GM23248 (cell line): ENCODE results near the gene PDIA4.

Source experiments
- EZH2 ChIP-seq: fragments of 200-600 bp; sonication (generic); IDR thresholded peaks from 2 replicates; pipeline ENCODE4 v1.6.1; 2018; ENCODE audit warnings: antibody characterized with exemption, mild to moderate bottlenecking; ENCODE audit not compliant: insufficient read depth, poor library complexity, severe bottlenecking
- EZH2phosphoT487 ChIP-seq: fragments of 200-600 bp; sonication (generic); IDR thresholded peaks from 2 replicates; pipeline ENCODE4 v1.6.1; 2018; ENCODE audit warnings: antibody characterized with exemption, moderate library complexity, mild to moderate bottlenecking, low read depth; ENCODE audit not compliant: insufficient read depth

DNA sequence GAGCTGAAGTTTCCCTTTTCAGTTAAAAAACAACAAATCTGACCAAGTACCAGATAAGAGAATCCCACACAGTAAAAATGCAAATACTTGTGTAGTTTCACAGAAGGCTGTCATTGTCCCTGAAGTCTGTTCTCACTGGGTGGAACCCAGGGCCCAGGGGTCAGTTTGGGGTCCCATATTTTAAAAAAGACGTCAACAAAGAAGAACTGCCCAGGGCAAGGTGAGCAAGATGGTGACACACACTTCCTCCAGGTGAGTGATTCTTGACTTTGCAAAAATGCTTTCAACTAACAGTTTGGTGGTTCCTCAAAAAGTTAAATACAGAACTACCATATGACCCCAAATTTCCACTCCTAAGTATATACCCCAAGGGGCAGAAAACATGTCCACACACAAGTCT, 36.8 kb downstream of the PDIA4 start:
- no peak for TF ChIP-seq EZH2
- TF ChIP-seq EZH2phosphoT487, result no peak
